Mucosa of stomach (tissue), 1 donor: ENCODE results near the gene PSG5.
"Not testable (repeated sequence)": the region's sequence is repeated elsewhere in the genome, so short reads cannot be mapped to it uniquely, and the experiment has no call there.

Source experiments
- H3K27me3 ChIP-seq: one replicate; pipeline ENCODE4 v1.7.0; 2013; ENCODE audit warnings: mild to moderate bottlenecking, low read length; ENCODE audit not compliant: control insufficient read depth, insufficient read depth
- H3K36me3 ChIP-seq: one replicate; pipeline ENCODE4 v1.7.0; 2013; ENCODE audit warnings: low read length; ENCODE audit not compliant: control insufficient read depth, insufficient read depth
- H3K4me1 ChIP-seq: one replicate; pipeline ENCODE4 v1.7.0; 2013; ENCODE audit warnings: mild to moderate bottlenecking, low read length; ENCODE audit not compliant: control insufficient read depth, insufficient read depth
- H3K4me3 ChIP-seq: one replicate; pipeline ENCODE4 v1.7.0; 2013; ENCODE audit warnings: low read length
- H3K9ac ChIP-seq: one replicate; pipeline ENCODE4 v1.7.0; 2013; ENCODE audit warnings: mild to moderate bottlenecking, low read length, moderate library complexity
- H3K9me3 ChIP-seq: one replicate; pipeline ENCODE4 v1.7.0; 2013; ENCODE audit warnings: mild to moderate bottlenecking, low read length, moderate library complexity; ENCODE audit not compliant: control insufficient read depth
- donor health status: Pancreatic carcinoma.

The PSG5 gene

DNA sequence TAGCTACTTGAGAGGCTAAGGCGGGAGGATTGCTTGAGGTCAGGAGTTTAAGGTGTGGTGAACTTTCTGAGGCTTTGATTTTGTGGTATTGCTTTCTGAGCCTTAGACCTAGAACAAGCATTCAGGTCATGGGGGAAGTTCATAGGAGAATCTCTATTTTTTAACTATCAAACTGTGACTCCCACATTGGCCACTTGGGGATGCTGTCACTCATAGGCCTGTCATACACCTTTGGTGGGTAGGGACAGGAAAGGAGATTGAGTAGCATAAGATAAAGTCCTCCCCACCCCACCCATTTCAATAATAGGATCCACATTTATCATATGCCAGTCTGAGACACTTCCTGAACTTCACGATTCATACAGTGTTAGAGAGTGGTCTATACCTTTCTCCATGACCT lies 62.0 kb downstream of the PSG5 start:
- no peak overlapping the region for H3K9ac ChIP-seq
- no peaks in the 10 kb centered on the region for H3K27me3 ChIP-seq
- H3K4me1 ChIP-seq, result no peaks in the 10 kb centered on the region
- H3K9me3 ChIP-seq, result no peaks in the 10 kb centered on the region
- no peaks in the 10 kb centered on the region for H3K36me3 ChIP-seq
- H3K4me3 ChIP-seq, result no peak overlapping the region

- not testable (repeated sequence) for H3K27me3 ChIP-seq, H3K36me3 ChIP-seq, H3K4me1 ChIP-seq, H3K9me3 ChIP-seq, H3K4me3 ChIP-seq, H3K9ac ChIP-seq
Observed at GRCh38 chr19:43120433-43121026, 65.8 kb downstream of the PSG5 start.

GRCh38 chr19:43119526-43119925 lies 66.8 kb downstream of the PSG5 start:
- H3K9ac ChIP-seq, H3K27me3 ChIP-seq, H3K4me3 ChIP-seq, H3K9me3 ChIP-seq, H3K36me3 ChIP-seq, H3K4me1 ChIP-seq: not testable (repeated sequence)
